ENCODE data around the gene EPHA6. TPM values are rescaled to one million over a fixed set of nuclear protein-coding genes. Genes with fewer than 3 reads are reported as not detected.

The EPHA6 gene
- total RNA-seq, 2 donors from 2014 or later, result 0.52 to 2.0 TPM

DNA sequence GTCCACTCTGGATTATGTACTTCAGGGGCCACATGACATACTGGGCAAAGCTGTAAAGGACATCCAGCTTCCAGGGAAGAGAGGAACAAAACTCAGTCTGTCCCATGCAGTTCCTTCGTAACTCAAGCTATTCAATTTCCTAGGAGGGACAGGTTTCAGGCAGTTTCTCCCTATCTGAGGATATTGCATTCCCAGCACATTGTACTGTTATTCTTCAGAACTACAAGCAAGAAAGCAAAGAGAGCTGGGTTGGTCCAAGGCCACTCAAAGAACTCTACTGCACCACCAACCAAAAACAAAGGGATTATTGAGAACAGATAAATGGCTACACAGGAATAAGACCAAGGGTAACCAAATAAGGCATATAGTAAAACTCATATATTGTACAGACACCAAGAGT is 832.5 kb downstream of the EPHA6 start:
- Histone ChIP-seq H3K4me3 (no peak overlapping the region), H3K4me1 (no peaks in the 10 kb centered on the region), H3K27ac (no peak overlapping the region), H3K27me3 (no peaks in the 10 kb centered on the region), H3K36me3 (replicated peaks in 1 of 2; ENCODE audit: insufficient read depth in 1 of 2, low read depth in 2 of 2) (no peaks in the 10 kb centered on the region), H3K9me3 (no peaks in the 10 kb centered on the region)
- intact Hi-C loops (cut with DNase I), result no loop called here
- DNase-seq (no peak), ATAC-seq (no peak)
- no peak for TF ChIP-seq POLR2A (IDR thresholded peaks at IDR 0.05)
- TF ChIP-seq, protein P1, sequence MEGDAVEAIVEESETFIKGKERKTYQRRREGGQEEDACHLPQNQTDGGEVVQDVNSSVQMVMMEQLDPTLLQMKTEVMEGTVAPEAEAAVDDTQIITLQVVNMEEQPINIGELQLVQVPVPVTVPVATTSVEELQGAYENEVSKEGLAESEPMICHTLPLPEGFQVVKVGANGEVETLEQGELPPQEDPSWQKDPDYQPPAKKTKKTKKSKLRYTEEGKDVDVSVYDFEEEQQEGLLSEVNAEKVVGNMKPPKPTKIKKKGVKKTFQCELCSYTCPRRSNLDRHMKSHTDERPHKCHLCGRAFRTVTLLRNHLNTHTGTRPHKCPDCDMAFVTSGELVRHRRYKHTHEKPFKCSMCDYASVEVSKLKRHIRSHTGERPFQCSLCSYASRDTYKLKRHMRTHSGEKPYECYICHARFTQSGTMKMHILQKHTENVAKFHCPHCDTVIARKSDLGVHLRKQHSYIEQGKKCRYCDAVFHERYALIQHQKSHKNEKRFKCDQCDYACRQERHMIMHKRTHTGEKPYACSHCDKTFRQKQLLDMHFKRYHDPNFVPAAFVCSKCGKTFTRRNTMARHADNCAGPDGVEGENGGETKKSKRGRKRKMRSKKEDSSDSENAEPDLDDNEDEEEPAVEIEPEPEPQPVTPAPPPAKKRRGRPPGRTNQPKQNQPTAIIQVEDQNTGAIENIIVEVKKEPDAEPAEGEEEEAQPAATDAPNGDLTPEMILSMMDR (IDR thresholded peaks at IDR 0.05), result no peak
- 64 to 71% methylated on average over 1 of the region's 1 CpG for WGBS, 2 donors

DNA sequence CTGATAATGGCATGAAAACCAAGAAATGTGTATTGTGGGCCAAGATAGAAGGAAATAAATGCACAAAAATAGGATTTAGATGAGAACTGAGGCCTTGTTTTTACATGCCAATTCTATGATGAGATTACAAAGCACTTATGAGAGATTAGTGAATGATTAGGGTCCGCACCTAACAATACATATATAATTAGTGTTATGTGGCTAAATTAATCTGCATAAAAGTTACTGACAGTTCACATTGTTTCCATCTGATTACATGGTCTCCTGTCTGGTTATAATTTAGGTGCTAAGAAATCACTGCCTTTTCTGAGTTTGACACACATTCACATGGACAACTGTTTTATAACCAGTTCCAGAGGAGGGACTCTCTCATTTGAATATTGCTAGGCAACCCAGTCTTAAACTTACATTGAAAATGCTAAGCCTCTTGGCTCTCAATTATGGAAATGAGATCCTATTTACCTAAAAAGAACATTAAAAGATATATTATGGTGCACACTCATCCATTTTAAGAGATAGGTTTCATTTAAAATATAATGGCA is 833.1 kb downstream of the EPHA6 start:
- ATAC-seq (no peak), DNase-seq (no peak)
- H3K4me3 ChIP-seq, result no peak overlapping the region
- no peaks in the 10 kb centered on the region for H3K4me1 ChIP-seq
- H3K27ac ChIP-seq, result no peak overlapping the region
- TF ChIP-seq POLR2A (IDR thresholded peaks at IDR 0.05), result no peak
- TF ChIP-seq, protein P1 (IDR thresholded peaks at IDR 0.05), result no peak
- intact Hi-C loops (cut with DNase I), result no loop called here
- WGBS, 2 donors, result 85 to 86% methylated on average over 1 of the region's 1 CpG
- H3K9me3 ChIP-seq, result no peaks in the 10 kb centered on the region
- H3K36me3 ChIP-seq (replicated peaks in 1 of 2; ENCODE audit: insufficient read depth in 1 of 2, low read depth in 2 of 2), result no peaks in the 10 kb centered on the region
- H3K27me3 ChIP-seq, result no peaks in the 10 kb centered on the region

DNA sequence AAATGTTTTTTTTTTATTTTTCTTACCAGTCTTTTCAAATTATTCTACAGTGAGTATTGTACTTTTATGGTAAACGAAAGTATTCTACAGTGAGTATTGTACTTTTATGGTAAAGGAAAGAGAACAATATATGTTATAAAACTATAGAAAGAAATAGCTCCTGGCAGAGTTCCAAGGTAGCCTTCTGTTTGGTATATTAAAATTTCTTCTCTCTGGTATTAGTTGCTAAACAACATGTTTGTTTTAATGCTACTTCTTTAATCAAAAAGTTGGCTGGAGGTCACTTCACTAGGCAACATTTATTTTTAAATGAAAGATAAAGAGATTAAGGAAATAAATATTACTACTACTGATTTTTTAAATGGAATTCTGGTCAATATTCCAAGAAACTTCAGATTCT is 841.6 kb downstream of the EPHA6 start:
- no peak for TF ChIP-seq POLR2A (IDR thresholded peaks at IDR 0.05)
- TF ChIP-seq, protein P1 (IDR thresholded peaks at IDR 0.05), result no peak
- H3K4me3 ChIP-seq, result no peak overlapping the region
- H3K4me1 ChIP-seq, result no peaks in the 10 kb centered on the region
- no peak overlapping the region for H3K27ac ChIP-seq
- ATAC-seq (no peak), DNase-seq (no peak)
- H3K36me3 ChIP-seq (replicated peaks in 1 of 2; ENCODE audit: insufficient read depth in 1 of 2, low read depth in 2 of 2), result no peaks in the 10 kb centered on the region
- H3K27me3 ChIP-seq, result no peaks in the 10 kb centered on the region
- H3K9me3 ChIP-seq, result no peaks in the 10 kb centered on the region
- 47% methylated on average over 1 of the region's 1 CpG for WGBS, 2 donors
- intact Hi-C loops (cut with DNase I), result no loop called here

DNA sequence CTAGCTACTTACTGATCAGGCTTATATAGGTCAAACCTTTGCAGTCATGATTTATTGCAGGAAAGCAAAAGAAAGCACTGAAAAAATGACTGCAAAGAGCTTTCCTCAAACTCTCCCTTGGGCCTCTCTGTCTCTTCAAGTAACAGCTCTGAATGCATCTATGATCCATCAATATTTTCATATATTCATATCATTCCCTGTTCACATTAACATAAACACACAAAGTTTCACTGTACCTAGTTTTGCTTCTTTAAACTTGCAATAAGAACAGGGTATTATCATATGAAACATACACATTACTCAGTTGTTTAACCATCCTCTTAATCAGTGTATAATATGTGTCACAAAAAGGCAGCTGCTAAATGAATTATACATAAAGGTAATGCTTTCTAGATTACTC is 842.2 kb downstream of the EPHA6 start:
- intact Hi-C loops (cut with DNase I), result no loop called here
- no peak for TF ChIP-seq POLR2A (IDR thresholded peaks at IDR 0.05)
- TF ChIP-seq, protein P1 (IDR thresholded peaks at IDR 0.05), result no peak
- DNase-seq (no peak), ATAC-seq (no peak)
- Histone ChIP-seq H3K4me3 (no peak overlapping the region), H3K9me3 (no peaks in the 10 kb centered on the region), H3K36me3 (replicated peaks in 1 of 2; ENCODE audit: insufficient read depth in 1 of 2, low read depth in 2 of 2) (no peaks in the 10 kb centered on the region), H3K27ac (no peak overlapping the region), H3K27me3 (no peaks in the 10 kb centered on the region), H3K4me1 (no peaks in the 10 kb centered on the region)

DNA sequence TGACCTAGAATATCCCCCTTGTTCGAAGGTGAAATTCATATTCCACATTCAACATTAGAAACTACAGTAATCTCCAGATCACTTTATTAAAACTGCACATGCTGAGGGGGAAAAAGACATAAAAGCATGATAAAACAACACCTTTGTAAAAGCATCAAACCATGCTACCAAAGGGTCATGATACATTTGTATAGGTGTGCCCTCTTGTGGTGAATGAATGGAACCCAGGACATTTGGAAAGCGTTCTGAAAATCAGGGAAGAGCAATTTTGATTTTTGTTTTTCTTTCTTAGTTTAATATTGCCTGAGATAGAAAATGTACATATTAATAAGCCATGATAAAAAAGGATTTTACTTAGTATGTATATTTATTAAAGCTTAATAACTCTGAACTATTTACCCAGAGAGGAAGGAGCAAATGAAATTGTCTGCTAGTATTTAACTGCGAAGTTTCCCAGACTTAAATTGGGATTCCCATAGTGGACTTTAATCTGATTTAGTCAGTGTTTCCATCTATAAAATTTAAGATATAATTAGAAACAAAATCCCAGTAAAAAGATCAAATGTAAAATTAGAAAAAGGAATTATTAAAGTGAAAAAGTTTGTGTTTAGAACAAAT is 844.4 kb downstream of the EPHA6 start:
- DNase-seq (no peak), ATAC-seq (no peak)
- Histone ChIP-seq H3K4me1 (no peaks in the 10 kb centered on the region), H3K27me3 (no peaks in the 10 kb centered on the region), H3K4me3 (no peak overlapping the region), H3K27ac (no peak overlapping the region), H3K9me3 (no peaks in the 10 kb centered on the region), H3K36me3 (replicated peaks in 1 of 2; ENCODE audit: insufficient read depth in 1 of 2, low read depth in 2 of 2) (no peaks in the 10 kb centered on the region)
- 36 to 37% methylated on average over 3 of the region's 3 CpGs for WGBS, 2 donors
- TF ChIP-seq POLR2A (IDR thresholded peaks at IDR 0.05), result no peak
- TF ChIP-seq, protein P1 (IDR thresholded peaks at IDR 0.05), result peak in 6 of 7 experiments; percentile 31 to 49 (median 36)
- intact Hi-C loops (cut with DNase I), result no loop called here
